GM12891 (cell line): Measurements from ENCODE around the gene TRIM13.

Experiments
- POLR2A ChIP-seq: IDR thresholded peaks from 2 replicates; pipeline ENCODE4 v1.6.1; 2011; ENCODE audit warnings: low read depth, low read length, control low read depth
- POLR2AphosphoS5 ChIP-seq: IDR thresholded peaks from 2 replicates; pipeline ENCODE4 v1.6.1; 2011; ENCODE audit warnings: low read depth, low read length, control low read depth
- SPI1 ChIP-seq: IDR thresholded peaks from 2 replicates; pipeline ENCODE4 v1.6.1; 2011; ENCODE audit warnings: low read depth, low read length, control low read depth
- TAF1 ChIP-seq: IDR thresholded peaks from 2 replicates; pipeline ENCODE4 v1.6.1; 2011; ENCODE audit warnings: low read depth, low read length, control low read depth

DNA sequence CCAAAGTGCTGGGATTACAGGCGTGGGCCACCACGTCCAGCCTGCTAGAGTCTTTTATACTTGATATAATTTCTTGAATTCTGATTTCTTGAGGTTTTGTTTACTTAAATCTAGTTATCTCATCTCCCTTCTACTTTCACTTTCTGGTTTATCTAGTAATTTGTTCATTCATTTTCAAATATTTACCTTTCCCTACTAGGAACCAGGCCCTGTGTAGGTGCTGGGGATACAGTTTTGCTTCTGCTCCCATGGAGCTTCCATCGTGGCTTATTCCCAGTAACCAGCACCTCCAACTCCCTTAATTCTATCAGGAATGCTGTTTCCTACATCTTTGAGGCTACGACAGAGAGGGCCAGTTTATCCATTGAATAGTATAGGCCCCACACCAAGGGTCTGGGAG lies 24.1 kb upstream of the TRIM13 start:
- TF ChIP-seq POLR2A, result no peak
- no peak for TF ChIP-seq SPI1
- no peak for TF ChIP-seq TAF1
- TF ChIP-seq POLR2AphosphoS5, result no peak
